Fibroblast of peridontal ligament (primary cell): ENCODE measurements around the gene IL18RAP.

Source experiments
- DNase-seq: peaks from one replicate; pipeline ENCODE4 v3.0.0-alpha.2; 2010; ENCODE audit errors: extremely low read depth

IL18RAP gene

DNA sequence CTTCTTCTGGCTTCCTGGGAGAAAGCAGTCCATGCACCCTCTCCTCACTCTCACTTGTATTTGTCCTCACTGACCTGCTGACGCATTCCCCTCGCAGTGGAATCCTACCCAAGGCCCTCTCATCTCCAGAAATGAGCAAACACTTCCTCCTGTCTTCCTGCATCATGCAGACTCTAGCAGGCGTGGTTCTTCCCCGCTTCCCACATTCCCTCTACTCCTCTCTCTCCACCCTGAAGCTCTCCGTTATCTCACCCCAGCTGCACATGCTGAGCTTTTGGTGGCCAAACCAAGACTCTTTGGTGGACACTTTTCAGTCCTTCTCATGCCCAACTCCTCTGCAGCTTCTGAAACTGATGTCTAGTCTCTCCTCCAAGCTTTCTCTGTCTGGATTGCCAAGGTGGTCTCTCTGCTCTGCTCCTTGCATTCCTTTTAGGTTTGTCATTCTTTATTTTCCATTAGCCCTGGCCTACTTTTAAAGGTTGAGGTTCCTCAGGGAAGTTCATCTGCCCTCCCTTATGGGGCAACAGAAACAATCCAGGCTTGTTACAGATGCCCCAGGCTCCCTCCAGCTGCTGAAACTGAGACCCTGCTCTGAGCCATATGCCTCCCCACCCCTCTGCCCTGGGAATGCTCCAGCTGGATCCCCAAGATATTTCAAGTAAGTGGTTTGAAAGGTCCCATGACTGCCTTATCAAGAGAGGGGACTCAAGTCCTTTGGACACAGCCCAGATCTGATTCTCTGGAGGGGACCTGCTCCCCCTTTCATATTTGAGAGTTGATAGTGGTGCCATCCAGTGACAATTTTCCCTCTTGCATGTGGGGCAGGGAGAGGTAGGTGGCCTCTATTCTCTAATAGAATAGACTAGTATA lies 835 bp upstream of the IL18RAP start:
- no peak for DNase-seq

DNA sequence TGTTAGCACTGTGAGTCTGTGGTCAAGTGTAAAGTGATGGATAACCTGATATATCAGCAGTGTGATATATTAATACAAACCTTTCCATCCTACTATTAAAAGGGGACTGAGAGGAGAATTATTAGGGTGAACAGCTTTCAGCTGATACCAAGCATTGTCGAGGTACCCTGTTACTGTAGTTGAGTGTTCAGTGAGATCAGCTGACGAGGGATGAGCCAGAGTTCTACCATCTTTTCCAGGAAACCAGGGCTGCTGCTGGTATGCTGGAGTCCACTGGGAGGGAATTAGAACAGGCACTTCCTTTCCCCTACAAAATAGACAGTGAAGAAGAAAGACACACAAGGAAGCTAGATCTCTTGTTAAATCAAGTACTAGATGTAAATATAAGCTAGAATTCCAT lies 408 bp downstream of the IL18RAP start:
- no peak for DNase-seq

DNA sequence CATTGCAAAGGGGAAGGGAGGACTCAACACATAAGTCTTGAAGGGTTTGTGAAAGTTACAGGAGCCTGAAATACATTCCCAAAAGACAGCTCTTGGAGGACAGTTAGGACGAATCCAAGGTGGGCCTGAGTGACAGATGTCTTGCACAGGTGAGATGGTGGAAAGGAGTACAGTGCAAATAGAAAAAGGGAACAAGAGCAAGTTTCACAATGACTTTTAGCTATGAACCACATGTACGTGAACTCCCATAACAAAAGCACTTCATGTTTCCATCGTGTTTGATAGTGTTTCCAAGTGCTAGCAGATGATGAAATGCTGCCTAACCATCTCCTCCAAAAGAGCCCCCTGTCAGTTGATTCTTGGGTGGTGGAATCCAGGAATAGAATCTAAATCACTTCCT lies 1.8 kb downstream of the IL18RAP start:
- DNase-seq = no peak

DNA sequence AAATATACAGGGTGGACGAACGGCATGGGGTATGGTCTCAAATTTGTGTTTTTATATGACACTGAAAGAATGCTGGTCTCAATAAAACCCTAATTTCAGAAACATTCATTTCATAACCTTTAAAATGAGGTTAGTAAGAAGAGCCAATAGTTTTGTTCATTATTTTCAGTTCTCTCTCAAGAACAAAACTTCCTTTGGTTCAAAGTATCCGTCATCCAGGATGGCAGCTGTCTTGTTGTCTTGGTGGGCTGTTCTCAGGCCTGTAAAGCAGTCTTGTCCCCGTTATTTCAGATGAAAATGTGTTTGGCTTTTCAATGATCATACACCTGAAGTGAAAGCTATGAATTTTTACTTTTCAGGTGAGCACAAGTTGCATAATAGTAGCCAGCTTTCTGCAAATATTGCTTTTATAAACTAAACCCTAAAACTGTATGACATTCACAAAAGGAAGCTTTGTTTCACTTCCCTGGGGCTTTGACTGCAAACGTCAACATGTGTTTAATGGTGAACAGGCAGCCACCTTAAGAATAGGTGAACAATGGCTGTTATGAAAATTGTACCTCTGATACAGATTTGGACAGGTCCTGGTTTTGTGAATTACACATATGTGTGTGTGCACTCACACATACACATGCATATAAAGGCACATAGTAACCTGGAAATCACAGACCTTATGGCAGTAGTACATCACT lies 2.6 kb downstream of the IL18RAP start:
- DNase-seq = no peak

DNA sequence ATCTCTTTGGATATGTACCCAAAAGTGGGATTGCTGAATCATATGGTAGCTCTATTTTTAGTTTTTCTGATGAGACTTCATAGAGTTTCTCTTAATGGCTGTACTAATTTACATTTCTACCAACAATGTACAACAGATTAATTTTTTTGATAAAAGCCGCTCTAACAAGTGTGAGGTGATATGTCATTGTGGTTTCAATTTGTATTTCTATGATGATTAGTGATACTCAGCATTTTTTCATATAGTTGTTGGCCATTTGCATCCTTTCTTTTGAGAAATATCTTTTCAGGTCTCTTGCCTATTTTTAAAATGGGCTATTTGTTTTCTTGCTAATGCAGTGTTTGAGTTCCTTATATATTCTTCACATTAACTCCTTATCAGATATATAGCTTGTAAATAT lies 4.3 kb downstream of the IL18RAP start:
- DNase-seq = no peak

DNA sequence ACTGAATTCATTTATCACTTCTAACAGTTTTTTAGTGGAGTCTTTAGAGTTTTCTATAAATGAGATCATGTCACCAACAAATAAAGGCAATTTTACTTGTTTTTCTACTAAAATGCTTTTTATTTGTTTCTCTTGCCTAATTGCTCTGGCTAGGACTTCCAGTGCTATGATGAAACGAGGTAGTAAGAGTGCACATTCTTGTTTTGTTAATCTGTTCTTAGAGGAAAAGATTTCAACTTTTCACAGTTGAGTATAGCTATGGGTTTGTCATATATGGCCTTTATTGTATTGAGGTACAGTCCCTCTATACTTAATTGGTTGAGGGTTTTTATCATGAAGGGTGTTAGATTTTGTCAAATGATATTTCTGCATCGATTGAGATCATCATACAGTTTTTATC lies 5.6 kb downstream of the IL18RAP start:
- DNase-seq = no peak

DNA sequence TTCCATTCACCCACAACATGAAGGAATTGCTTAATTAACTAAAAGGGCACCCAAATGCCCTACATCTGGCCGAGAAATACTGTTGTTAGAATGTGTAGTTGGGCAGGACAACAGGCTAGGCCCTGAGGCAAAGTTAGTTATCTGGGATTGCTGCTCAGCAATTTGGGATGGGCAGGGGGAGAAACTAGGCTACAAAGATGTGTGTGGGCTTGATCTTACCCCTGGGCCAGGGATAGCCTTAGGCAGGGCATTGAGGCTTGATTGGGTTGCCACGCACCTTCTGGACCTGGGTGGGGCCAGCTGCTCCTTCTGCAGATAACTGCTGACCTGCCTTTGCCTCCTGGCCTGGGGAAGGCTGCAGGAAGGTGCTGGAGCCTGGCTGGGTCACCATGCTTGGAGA lies 9.4 kb downstream of the IL18RAP start:
- no peak for DNase-seq

DNA sequence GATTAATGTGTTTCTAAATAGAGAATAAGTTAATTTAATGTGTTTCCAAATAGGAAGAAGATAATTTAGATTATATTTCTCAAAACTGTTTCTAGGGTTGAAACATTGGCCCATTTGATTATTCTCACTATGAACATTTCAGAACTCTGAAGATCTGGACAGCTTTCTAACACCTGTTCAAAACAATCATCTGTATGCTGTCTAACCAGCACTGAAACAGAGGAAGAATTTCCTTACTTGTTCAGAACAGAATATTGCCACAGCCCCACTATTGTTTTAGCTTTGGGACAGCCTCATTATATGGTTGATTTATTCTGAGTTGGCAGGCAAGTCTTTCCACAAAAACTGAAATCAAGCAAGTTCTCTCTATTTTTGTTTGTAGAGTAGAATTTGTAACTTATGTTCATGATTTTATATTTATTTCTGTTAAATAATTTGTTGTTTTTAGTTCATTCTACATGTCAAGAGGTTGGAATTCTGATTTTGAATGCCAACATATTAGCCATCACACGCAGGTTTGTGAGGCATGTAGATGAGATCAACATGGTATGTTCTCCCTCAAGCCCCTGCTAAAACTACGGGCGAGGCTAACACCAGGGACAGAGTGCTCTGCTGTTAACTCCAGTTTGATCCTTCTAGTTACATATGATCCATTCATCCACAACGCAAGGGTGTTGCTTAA lies 11.2 kb downstream of the IL18RAP start:
- no peak for DNase-seq

DNA sequence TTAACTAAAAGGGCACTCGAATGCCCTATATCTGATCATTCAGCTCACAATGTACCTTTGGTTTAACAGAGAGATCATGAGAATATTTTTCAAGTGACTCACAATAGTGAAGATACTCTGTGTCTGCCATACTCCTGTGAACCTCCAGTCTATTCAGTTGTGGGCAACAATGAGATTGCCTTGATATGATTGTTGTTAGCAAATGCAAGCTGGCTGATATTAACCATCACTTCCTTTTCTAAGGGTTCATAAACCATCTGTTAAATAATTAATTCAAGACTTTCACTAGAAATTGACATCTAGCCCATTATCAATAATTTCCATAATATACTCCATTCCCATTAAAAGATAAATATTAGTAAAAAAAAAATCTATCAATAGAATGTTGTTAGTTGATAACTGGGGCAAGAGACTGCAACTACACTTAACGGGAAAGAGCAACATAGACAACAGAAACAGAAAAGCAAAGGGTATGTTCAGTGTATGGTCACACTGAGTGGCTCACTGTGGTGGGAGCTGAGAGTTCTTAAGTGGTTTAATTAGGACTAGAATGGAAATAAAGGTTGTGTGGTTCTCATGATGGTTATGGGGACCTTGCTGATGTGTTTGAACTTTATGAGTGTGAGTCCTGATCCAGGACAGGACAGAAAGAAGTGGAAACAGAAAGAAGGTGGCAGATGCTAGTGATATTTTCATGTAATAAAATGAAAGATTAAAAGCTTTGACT lies 11.9 kb downstream of the IL18RAP start:
- no peak for DNase-seq

DNA sequence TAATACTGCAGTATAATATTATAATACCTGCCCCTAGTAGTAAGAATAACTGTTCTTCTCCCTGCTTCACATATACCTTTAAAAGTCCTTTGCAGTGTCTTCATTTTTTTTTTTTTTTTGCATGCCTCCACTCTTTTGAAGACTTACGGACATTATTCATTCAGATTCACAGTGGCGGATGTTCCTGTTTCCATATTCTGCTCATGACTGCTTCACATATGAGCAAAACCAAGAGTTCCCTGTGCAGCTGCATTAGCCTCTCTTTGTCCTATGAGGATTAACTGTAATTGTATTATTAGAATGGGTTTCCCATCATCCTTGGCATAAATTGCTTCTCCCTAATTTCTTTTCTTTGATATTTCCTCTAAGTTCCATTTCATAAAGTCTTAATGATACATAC lies 12.8 kb downstream of the IL18RAP start:
- no peak for DNase-seq

DNA sequence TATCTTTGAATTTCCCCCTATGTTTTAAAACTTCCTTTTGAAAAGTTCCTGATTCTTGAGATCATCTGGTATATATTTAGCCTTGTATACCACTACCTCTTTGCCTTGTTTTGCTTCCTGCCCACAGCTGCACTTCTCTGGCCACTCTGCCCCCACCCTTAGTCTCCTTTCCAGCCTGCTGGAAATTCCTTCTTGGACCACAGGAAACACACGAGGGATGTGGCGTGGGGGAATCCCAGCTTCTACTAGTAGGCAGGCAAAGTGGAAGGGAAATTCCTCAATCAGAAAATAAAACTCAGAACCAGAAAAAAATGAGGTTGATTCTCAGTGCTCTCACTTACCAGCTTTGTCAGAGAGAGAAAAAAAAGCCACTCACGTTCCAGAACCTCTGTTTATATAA lies 13.4 kb downstream of the IL18RAP start:
- DNase-seq = peak; percentile 3

DNA sequence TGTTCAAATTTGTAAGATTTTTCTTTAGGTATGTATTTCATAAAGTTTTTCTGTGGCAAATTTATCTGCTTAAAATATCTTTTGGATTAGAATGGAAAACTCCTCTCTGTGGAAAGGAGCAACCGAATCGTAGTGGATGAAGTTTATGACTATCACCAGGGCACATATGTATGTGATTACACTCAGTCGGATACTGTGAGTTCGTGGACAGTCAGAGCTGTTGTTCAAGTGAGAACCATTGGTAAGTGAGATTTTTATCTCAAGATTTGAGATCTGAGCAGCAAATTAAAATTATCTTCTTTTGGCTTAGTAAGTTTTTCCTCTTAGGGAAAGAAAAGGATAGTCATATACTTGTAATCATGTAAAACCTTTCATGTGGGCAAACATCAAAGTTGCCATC lies 14.2 kb downstream of the IL18RAP start:
- DNase-seq = no peak

DNA sequence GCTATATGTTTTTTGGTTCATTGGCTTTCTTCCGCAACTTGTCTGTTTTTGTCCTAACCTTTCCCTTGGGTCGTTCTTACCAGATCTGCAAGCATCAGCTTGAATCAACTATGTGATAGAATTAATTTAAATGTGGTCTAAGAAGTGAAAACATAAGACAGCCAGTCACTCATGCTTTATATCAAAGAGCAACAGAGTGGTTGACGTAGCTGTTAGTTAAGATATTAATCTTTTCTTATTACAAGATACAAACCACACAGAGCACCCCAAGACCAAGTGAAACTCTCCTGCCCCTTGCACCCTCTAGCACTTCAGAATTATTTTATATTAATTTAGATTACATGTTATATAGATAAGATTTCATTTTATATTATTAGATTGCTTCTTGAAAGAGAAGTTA lies 15.2 kb downstream of the IL18RAP start:
- DNase-seq = no peak

DNA sequence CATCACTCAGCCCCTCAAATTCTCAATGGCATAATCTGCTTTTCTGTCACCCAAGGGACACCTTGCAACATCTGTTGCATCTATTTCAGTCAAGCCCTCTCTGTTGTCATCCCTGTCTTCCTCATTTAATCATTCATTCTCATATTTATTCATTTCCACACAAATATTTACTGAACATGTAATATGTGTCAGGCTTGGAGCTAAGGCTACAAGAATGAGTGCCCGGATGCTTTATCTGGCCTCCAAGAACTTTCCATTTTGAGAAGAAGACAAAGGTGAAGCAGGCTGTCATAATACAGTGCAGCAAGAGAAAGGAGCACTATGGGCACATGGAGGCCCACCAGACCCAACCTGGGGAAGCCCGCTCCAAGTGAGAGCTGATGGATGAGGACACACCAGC lies 15.6 kb downstream of the IL18RAP start:
- no peak for DNase-seq

DNA sequence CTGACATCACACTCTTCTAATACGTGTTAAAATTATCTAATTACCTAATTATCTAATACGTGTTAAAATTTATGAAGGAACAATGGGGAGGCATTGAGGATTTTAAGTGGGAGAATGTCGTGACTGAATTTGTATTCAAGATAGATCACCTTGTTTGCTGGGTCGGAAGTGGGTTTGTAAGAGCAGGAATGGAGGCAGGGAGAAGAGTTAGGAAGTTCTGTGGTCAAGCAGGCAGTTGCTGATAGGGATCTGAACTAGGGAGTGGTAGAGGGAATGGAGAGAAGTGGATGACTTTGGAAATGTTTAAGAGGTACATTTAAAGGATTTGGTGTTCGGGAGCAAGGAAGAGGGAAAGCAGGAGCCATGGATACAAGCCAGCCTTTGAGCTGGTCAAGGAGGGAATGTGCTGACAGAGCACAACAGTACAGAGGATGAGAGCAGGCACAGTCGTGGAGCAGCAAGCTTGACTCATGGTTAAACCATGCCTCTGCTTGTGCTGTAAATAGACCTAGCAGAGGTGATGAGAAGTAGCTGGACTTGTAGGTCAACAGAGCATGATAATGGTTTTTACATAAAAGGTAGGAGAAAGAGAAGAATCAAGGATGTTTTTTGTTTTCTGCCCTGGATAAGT lies 16.2 kb downstream of the IL18RAP start:
- DNase-seq = peak; percentile 8

DNA sequence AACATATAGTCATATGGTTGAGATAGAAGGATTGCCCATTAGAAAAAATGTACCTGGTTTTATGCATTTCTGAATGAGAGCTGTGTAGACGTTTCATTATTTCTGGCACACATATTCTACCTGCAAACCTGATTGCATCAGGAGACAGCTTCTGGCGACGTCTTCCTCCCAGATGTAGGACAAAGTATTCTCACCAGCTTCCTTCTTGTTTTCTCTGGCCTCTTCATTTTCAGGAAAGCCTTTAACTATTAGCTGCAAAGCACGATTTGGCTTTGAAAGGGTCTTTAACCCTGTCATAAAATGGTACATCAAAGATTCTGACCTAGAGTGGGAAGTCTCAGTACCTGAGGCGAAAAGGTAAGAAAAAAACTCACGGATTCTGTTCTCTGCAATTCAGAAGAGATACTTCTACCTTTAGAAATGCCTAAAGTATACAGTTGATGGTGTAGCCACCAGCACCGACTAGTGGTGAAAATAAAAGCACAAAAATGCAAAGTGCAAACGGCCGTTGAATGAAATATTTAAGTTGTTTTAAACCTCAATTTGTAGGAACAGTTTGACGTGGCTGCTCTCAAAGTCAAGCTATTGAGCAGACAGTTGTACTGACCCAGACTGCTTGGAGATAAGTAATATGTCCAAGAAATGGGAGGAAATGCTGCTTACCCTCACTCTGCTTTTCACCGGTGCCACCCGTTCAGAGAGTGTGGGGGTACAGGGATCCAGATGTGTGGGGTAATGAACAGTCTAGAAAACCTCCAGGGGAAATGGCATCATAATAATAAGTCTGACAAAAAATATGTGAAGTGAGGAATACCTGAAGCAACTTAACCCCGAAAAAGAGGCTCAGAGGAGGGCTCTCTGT lies 20.2 kb downstream of the IL18RAP start:
- DNase-seq = peak; percentile 48

DNA sequence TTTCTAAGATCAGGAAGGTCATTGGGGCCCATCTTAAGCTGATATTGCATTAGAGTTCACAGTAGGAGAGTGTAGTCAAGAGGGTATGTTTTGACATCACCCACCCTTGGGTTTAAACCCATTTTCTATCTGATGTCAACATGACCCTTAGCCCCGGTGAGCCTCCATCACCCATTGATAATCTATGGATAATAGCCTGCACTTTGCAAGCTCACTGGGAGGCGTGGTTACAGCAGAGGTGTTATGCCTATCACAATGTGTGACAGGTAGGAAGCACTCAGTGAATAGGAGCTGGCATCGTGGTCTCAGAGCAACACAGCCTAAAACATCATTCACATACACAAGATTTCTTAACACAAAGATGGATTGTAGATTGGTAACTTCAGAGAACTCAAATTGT lies 21.3 kb downstream of the IL18RAP start:
- no peak for DNase-seq

DNA sequence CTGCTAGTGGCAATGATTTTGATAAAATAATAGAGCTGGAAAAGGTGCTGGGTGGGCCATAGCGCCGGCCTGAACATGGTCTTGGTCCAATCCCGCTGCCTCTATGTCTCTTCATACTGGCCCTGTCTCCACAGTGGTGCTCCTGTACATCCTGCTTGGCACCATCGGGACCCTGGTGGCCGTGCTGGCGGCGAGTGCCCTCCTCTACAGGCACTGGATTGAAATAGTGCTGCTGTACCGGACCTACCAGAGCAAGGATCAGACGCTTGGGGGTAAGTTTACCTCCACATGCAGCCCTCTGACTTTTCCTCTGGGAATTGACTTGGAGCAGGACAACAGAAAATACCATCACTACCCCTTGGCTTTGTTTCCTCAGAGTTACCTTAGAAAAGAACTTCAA lies 24.0 kb downstream of the IL18RAP start:
- DNase-seq = no peak

DNA sequence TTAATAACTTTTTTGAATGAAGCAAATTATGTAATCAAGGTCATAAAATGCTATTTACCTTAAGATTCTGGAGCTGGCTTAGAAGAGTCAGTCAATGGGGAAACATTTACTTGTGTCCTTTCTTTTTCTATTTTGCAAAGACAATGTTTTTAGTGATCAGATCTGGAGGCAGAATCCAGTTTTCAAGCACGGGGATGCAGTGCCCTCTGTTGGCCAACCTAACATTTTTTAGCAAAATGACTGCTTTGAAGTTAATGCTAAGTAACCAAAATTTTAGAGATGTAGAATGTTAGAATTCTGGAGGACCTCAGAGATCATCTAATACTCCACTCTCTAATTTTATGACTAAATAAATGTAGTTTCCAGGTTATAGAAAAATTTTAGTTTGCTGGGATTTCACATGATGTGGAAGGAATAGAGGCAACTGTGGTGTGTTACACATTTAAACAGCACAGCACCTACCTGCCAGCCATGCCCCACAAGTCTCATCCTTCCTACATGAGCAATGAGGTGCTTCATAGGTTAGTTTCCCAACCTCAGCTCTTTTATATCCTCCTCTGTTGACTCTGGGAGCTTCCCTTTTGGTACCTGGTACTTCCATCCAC lies 26.5 kb downstream of the IL18RAP start:
- DNase-seq = peak; percentile 65

DNA sequence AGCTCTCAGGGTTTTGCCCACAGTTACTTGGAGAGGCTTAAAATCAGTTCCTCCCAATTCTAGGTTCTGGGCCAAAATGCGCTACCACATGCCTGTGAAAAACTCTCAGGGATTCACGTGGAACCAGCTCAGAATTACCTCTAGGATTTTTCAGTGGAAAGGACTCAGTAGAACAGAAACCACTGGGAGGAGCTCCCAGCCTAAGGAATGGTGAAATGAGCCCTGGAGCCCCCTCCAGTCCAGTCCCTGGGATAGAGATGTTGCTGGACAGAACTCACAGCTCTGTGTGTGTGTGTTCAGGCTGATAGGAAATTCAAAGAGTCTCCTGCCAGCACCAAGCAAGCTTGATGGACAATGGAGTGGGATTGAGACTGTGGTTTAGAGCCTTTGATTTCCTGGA lies 29.0 kb downstream of the IL18RAP start:
- DNase-seq = no peak
